ENCODE data around the gene HSDL1. TPM values are rescaled to one million over a fixed set of nuclear protein-coding genes. Genes with fewer than 3 reads are reported as not detected.

HSDL1 gene
- total RNA-seq, 1 donor from 2014 or later = 30.1 TPM

DNA sequence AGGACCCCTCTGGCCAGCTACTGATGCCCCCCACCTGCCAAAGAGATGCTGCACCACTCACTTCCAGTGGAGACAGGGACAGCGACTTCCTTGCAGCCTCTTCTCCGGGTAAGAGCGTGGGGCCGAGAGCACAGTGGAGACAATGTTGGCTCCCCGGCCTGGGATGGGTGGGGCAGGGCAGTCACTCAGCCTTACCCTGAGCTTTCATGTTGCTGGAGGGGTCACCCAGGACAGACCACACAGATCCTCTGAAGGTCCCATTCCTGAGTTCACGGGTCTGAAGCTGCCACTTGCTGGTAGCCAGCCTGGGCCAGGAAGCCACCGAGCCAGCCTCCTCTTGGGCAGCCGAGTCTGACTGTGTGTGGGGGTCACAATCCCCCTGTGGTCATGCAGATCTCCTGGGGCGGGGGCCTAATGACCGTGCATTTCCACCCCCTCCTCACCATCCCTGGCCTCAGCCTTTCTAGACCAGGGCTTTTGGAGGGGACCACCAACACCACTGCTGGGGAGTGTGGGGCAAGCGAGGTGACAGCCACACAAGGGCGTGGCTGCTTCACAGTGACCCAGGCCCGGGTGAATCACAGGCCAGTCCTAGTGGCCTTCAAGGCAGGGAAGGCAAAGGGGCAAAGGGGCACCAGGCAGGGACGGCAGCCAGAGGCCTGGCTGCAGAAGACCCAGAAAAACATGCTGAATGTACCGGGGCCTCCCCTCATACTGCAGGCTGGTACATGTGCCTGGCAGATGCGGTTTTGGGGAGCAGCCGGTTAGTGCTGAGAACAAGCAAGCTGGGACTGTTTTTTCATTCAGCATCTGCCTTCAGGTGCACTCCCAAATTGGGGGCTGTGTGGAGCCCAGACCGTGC, 31.4 kb upstream of the HSDL1 start:
- no peak for DNase-seq (ENCODE audit: low read depth, low spot score)

DNA sequence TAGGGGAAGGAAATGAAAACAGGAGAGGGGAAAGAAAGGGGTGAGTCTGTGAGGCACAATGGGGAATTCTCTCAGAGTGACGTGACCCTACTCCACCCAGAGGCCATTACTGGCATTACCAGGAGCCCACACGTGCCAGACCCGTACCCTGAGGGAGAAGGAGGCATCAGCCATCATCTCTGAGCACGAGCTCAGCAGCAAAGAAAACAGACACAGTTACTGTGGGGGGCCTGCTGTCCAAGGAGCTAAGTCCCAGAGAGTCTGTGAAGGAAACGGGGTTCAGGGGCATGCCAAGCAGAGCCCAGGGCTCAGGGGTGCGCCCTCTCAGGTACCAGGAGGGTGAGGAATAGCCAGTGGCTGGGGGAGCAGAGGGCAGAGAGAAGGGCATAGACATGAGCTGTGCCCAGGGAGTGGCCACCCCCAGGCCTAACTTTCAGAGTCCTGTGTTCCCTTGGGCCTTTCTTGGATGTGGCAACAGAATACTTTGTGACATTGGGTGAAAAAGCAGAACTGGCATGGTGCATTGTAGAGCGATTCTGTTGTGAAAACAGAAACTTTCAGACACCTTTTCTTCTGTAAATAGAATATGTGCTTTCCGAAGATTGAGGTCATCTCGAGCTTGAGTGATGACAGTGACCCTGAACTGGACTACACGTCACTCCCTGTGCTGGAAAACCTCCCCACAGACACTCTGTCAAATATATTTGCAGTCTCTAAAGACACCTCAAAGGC, 30.5 kb upstream of the HSDL1 start:
- no peak for DNase-seq (ENCODE audit: low read depth, low spot score)

DNA sequence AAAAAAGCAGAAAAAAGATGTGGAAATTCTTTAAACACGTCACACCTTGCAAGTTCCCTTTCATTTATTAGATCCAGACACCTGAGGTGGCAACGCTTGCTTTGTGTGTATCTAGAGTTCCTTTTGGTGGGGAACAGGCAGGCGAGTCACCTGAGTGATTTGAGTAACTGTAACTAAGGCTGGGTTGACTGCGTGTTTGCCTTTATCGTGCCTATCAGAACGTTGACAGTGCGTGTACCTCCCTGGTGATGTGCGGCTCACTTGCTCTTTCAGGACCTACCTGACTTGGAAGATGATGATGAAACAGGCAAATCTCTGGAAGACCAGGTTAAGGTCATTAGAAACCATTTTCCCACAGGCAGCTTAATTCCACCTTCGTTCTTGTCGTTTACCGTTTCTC, 29.4 kb upstream of the HSDL1 start:
- DNase-seq (ENCODE audit: low read depth, low spot score) = no peak

DNA sequence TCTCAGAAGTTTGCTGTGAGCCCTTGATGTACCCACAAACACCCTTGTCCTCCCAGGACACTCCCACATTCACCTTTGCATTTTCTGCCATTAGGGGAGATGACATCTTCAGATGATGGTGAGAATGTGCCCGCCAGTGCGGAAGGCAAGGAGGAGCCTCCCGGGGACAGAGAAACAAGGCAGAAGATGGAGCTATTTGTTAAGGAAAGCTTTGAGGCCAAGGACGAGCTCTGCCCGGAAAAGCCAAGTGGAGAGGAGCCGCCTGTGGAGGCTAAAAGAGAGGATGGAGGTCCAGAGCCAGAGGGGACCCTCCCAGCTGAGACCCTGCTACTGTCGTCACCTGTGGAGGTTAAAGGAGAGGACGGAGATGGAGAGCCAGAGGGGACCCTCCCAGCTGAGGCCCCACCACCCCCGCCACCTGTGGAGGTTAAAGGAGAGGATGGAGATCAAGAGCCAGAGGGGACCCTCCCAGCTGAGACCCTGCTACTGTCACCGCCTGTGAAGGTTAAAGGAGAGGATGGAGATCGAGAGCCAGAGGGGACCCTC, 24.9 kb upstream of the HSDL1 start:
- no peak for DNase-seq (ENCODE audit: low read depth, low spot score)

DNA sequence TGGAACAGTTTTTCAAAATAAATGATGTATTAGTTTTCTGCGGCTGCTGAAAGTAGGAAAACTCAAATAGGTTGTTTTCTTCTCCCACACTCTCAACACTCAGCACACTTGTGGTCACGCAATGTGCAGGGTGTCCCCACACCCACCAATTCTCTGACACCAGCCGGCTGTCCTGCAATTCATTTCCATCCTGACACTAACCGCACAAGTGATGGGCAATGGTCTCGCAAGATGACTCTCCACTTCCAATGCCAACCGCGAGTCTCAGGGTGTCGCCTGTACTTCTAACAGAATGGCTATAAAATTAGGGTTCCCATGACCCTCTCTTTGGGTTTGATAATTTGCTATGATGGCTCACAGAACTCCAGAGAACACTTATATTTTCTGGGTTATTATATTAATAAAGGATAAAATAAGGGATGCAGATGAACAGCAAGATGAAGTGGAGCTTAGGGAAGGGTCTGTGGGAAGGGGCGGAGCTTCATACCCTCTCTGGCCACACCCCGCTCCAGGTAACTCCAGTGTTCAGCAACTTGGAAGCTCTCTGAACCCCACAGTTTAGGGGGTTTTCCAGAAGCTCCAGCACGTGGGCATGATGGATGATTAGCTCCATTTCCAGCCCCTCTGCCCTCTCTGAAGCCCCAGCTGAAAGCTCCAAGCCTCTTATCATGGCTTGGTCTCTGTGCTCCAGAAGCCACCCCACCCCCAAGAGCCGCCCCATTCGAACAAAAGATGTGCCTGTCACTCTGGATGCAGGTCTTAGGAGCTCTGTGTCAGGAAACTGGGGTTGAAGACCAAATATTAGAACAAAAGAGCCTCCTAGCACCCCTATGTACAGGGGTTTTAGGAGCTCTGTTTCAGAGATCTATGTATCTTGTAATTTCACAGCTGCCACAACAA, 22.1 kb upstream of the HSDL1 start:
- DNase-seq (ENCODE audit: low read depth, low spot score) = no peak

DNA sequence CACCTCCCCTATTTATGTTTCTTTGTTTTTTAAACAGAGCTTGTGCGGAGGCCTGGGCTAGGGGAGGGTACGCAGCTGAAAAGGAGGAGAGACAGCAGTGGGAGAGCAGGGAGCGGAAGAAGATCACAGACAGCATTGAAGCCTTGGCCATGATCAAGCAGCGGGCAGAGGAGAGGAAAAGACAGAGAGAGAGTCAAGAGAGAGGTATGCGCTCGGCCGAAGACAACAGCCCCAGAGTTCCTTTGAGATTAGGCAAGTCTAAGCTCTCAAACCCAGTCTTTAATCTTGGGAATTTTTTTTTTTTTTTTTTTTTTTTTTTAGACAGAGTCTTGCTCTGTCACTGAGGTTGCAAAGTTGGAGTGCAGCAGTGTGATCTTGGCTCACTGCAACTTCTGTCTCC, 20.8 kb upstream of the HSDL1 start:
- DNase-seq (ENCODE audit: low read depth, low spot score) = no peak

DNA sequence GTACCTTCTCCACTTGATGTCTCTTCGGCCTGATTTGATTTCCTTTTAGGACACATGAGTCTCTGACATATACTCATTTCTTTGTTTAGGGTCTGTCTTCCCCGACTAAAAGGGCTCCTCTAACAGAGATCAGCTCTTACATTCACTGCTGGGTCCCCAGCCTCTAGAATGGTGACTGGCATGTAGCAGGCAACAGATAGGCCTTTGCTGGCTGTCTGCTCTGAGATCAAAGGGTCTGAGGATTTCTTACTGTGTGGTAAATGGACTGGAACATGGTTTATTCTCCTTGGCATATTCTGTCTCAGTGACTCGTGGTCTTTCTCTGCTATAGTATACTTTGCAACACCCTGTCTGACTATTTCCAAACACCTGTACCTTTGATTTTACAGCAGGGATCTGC, 16.8 kb upstream of the HSDL1 start:
- DNase-seq (ENCODE audit: low read depth, low spot score) = no peak

DNA sequence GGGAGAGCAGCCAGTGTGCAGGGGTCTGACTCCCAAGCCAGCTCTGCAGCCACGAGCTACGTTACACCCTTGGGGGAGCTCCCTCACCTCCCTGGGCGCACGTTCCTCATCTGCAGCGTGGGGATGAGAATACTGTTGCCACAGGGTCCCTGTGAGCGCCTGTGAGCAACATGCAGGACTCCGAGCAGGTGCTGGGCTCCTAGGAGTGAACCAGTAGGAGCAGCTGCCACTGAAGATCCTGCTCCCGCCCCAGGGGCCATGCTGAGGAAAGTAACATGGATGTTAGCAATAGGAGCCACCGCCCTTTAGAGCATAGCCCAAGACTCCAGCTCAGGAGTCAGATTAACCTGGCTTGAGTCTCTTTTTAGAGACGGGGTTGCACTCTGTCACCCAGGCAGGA, 16.1 kb upstream of the HSDL1 start:
- no peak for DNase-seq (ENCODE audit: low read depth, low spot score)

DNA sequence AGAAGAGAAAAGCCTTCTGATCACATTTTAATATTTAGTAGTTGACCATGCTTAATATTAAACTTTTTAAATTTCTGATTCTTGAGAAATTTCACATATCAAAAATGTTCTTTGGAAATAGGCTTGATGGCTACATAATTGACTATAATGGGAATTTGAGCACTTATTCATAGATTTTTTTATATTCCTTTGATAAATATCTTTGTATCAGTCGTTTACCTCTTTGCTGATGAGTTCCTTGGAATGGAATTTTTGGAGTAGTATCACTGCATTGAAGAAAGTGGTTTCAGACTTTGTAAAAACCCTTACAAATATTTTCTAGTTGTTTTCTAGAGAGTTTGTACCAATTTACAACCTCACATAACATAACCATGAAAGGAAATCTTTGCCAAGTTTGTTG, 14.8 kb upstream of the HSDL1 start:
- no peak for DNase-seq (ENCODE audit: low read depth, low spot score)

DNA sequence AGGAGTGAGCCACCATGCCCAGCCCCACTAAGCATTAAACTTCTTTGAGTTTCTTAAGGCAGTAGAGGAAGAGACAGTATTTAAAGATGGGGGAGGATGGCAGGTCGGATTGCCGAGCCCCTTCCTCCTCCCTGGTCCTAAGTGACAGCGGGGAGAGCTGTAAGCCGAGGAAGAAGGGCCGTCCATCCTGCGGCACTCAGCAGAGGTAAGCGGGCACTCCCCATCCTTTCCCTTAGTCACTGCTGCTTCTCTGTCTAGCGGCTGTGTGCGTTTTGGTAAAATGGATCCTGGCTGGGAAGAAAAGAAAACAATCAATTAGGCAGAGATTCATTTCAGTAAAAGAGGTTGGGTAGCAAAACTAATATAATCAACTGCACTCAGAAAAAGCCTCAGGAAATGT, 14.0 kb upstream of the HSDL1 start:
- DNase-seq (ENCODE audit: low read depth, low spot score) = no peak

DNA sequence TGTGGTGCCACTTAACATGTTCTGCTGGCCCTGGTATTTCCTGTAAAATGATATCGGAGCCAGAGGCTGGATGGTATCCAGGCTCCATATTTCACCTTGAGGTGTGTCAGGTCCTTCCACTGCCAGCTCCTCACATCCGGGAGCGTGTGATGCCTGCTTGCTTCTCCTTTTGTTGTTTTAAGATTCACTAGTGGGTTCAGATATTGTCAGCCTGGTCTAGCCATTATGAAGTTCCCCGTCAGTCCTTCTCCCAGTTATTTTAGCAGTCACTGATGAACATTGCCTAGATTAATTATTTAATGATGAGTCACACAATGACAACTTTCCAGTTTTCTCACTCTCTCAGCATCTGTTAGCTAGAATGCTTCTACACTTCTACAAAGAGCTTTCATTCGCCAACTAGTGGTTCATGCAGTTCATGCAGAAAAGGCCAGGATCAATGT, 11.4 kb upstream of the HSDL1 start:
- no peak for DNase-seq (ENCODE audit: low read depth, low spot score)

DNA sequence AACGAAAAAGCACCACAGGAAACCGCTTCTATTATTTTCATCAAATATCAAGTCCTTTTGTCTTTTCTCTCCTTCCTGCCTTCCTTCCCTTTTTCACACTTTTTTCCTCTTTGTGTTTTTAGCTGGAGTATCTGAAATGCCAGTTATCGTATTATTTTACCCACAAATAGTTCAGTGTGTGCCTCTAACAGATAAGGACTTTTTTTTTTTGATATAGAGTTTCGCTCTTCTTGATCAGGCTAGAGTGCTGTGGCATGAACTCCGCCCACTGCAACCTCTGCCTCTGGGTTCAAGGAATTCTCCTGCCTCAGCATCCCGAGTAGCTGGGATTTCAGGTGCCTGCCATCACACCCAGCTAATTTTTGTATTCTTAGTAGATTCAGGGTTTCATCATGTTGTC, 10.8 kb upstream of the HSDL1 start:
- DNase-seq (ENCODE audit: low read depth, low spot score) = no peak

DNA sequence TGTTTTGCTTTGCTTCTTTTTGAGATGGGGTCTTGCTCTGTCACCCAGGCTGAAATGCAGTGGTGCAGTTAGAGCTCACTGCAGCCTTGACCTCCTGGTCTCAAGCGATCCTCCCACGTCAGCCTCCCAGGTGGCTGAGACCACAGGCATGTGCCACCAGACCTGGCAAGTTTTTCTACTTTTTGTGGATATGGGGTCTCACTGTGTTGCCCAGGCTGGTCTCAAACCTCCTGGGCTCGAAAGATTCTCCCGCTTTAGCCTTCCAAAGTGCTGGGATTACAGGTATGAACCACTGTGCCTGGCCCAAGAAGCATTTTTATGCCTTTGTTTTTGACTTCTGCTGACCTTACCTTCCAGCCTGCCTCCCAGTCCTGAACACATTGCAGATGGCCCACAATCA, 10.2 kb upstream of the HSDL1 start:
- DNase-seq (ENCODE audit: low read depth, low spot score) = no peak

DNA sequence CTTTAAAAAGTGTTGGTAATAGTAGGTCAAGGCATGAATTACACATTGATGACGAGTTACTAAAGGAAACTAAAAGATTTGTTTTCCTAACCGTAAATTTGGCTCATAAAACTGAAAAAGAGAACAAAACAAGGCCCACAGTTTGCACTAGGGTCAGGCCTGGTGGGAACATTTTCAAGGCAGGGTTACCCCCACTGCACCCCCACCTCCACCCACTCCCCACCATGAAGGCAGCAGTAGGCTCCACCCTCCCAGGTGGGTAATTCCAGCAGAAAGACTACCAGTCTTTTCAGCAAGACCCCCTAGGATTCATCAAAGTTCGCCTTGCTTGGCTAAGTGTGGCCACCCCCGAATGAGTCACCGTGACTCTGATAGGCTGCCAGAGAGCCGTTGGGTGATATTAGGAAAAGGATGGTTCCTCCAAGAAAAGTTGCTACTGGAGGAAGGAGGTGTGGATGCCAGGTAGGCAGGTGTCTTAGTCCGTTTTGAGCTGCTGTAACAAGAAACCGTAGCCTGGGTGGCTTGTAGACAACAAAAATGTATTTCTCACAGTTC, 8.8 kb upstream of the HSDL1 start:
- no peak for DNase-seq (ENCODE audit: low read depth, low spot score)

DNA sequence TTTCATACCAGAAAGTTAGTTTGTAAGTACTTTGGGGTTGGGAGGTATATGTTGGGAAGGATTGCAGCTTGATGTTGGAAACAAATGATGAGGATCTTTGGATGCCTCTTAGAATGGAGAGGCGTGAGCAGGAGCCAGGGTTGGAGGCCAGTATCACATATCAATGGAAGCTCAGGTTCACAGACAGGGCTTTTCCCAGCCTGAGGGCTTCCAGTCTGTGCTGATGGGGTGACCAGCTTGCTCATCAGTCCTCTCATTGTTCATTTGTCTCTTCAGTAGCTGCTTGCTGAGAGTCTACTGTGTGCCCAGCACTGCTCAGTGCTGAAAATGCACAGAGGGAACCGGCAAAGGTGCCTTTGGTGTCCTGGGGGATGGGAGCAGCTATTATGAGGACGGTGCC, 5.9 kb upstream of the HSDL1 start:
- DNase-seq (ENCODE audit: low read depth, low spot score) = no peak

DNA sequence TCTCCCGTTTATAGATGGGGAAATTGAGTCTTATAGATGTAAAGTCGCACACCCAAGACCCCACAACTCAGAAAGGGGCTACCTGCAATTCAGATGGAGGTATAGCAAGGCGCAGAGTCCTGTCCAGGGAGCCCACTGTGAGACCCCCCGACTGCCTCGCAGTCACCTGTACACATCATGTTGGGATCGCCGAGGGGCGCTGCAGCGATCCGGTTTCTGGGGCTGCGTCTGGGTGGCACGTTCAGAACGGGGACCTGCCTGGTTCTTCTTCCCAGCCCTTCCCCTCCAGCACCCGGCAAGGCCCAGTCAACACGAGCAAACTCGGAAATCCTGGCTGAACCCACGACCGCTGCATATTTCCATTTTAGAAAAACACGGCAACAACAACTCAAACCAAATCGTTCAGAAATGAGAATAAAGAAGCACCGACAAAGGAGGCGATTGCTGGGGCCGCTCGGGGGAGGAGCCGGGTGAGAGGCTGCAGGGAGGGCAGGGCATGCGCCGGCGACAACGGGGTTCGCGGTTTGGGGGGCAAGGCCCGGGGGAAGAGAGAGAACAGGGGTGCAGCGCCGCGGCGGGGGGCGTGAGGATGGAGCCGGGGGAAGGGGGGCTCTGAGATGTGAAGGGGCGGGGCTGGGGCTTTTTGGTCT, 643 bp downstream of the HSDL1 start:
- DNase-seq (ENCODE audit: low read depth, low spot score) = no peak

DNA sequence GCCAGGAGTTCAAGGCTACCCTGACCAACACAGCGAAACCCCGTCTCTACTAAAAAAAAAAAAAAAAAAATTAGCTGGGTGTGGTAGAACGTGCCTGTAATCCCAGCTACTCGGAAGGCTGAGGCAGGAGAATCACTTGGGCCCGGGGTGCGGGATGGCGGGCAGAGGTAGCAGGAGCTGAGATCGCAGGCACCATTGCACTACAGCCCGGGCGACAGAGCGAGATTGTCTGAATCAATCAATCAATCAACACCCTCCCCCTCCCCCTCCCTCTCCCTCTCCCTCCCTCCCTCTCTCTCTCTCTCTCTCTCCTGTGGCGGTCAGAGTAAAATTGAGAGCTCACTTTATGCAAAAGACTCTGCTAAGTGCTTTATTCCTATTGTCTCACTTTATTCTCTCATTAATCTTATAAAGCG, 1.2 kb downstream of the HSDL1 start:
- DNase-seq (ENCODE audit: low read depth, low spot score) = no peak

DNA sequence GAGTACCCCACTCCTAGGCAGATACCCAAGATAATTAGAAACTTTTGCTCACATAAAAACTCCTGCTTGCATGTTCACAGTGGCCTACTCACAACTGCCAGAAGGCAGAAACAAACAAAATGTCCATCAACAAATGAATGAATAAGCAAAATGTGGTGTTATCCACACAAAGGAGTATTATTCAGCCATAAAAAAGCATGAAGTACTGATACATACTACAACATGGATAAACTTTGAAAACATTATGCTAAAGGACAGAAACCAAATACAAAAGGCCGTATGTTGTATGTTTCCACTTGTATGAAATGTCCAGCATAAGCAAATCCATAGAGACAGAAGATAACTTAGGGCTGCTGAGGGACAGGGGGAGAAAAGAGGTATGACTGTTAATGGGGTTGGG, 1.9 kb downstream of the HSDL1 start:
- no peak for DNase-seq (ENCODE audit: low read depth, low spot score)

DNA sequence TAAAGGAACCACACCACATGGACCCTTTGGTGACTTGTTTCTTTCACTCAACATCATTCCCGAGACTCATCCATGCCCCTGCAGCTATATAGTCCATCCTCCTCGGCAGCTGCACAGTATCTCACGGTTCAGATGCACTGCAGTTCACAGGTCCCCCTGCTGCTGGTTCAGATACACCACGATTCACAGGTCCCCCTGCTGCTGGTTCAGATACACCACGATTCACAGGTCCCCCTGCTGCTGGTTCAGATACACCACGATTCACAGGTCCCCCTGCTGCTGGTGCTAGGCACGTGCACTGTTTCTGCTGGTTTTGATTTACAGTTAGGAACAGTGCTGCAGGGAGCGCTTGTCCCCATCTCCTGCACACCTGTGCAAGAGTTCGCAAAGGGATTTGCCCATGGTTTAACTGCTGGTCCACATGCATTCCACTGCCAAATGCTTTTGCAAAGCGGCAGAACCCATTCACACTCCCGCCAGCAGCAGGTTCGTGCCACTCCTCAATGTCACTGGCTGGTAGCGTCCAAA, 3.8 kb downstream of the HSDL1 start:
- no peak for DNase-seq (ENCODE audit: low read depth, low spot score)

DNA sequence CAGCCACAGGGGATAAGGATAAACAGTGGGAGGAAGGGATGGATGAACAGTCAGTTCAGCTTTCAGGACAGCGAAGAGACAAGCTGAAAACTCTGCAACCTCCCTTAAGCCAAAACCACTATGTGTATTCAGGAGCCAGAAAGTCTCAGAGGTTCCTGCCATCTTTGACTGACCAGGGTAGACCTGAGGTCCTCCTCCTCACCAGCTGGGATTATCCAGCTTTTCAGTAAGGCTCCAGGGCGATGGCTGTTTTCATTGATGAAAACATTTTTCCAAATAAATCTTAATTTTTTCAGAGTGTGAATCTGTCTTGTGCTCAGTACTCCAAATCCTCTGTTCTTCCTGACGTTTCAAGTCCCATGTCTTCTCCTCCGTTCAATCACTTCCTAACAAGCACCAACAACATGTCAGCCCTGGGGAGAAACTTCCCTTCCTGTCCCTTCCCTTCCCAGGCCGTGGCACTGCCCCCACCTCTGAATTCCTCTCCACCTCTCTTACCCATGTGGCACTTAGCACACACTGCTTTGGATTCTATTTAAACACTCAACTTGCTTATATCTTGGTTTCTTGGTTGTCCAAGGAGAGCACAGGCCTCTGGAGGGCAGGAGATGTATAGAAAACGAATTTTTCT, 5.2 kb downstream of the HSDL1 start:
- DNase-seq (ENCODE audit: low read depth, low spot score) = no peak

All from pulmonary artery endothelial cell (primary cell).